PFSK-1 (cell line): ENCODE measurements around the gene FAM228B.

Source experiments
- FOXP2 ChIP-seq: optimal IDR thresholded peaks from 2 replicates; pipeline ENCODE3; 2011; ENCODE audit warnings: borderline replicate concordance, control low read depth, inconsistent platforms; ENCODE audit not compliant: insufficient read depth; ENCODE audit errors: extremely low read length, extremely low read depth
- POLR2AphosphoS5 ChIP-seq: IDR thresholded peaks from 2 replicates; pipeline ENCODE4 v1.6.1; 2012; ENCODE audit warnings: low read depth, mild to moderate bottlenecking, control low read depth, low read length, moderate library complexity
- SIN3A ChIP-seq: IDR thresholded peaks from 2 replicates; pipeline ENCODE4 v1.6.1; 2012; ENCODE audit warnings: mild to moderate bottlenecking, low read length, moderate library complexity, borderline replicate concordance; ENCODE audit not compliant: insufficient read depth
- TAF1 ChIP-seq: IDR thresholded peaks from 2 replicates; pipeline ENCODE4 v1.6.1; 2012; ENCODE audit warnings: low read length, control low read depth, borderline replicate concordance; ENCODE audit not compliant: insufficient read depth
- TF ChIP-seq, protein P1 (sequence below), 2 experiments: IDR thresholded peaks; 2 replicates each; pipeline versions ENCODE4 v1.6.1 to v1.8.0; 2011 to 2012; ENCODE audit warnings: low read depth in 2 of 2, low read length in 2 of 2, control low read depth in 1 of 2, inconsistent platforms in 1 of 2, mild to moderate bottlenecking in 1 of 2, moderate library complexity in 1 of 2; ENCODE audit not compliant: insufficient read depth in 1 of 2

FAM228B gene

DNA sequence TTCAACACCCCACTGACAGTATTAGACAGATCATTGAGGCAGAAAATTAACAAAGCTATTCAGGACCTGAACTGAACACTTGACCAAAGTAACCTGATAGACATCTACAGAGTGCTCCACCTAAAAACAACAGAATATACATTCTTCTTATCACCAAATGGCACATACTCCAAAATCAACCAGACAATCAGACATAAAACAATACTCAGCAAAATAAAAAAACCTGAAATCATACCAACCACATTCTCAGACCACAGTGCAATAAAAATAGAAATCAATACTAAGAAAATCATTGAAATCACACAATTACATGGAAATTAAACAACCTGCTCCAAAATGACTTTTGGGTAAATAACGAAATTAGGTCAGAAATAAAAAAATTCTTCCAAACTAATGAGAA is 15.9 kb upstream of the FAM228B start:
- TF ChIP-seq, protein P1, sequence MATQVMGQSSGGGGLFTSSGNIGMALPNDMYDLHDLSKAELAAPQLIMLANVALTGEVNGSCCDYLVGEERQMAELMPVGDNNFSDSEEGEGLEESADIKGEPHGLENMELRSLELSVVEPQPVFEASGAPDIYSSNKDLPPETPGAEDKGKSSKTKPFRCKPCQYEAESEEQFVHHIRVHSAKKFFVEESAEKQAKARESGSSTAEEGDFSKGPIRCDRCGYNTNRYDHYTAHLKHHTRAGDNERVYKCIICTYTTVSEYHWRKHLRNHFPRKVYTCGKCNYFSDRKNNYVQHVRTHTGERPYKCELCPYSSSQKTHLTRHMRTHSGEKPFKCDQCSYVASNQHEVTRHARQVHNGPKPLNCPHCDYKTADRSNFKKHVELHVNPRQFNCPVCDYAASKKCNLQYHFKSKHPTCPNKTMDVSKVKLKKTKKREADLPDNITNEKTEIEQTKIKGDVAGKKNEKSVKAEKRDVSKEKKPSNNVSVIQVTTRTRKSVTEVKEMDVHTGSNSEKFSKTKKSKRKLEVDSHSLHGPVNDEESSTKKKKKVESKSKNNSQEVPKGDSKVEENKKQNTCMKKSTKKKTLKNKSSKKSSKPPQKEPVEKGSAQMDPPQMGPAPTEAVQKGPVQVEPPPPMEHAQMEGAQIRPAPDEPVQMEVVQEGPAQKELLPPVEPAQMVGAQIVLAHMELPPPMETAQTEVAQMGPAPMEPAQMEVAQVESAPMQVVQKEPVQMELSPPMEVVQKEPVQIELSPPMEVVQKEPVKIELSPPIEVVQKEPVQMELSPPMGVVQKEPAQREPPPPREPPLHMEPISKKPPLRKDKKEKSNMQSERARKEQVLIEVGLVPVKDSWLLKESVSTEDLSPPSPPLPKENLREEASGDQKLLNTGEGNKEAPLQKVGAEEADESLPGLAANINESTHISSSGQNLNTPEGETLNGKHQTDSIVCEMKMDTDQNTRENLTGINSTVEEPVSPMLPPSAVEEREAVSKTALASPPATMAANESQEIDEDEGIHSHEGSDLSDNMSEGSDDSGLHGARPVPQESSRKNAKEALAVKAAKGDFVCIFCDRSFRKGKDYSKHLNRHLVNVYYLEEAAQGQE (IDR thresholded peaks at IDR 0.05; ENCODE audit: insufficient read depth in 1 of 2, low read depth in 2 of 2, low read length in 2 of 2) = no peak
- TF ChIP-seq SIN3A = no peak
- TF ChIP-seq POLR2AphosphoS5 = no peak
- TF ChIP-seq TAF1 = no peak
- no peak for TF ChIP-seq FOXP2

DNA sequence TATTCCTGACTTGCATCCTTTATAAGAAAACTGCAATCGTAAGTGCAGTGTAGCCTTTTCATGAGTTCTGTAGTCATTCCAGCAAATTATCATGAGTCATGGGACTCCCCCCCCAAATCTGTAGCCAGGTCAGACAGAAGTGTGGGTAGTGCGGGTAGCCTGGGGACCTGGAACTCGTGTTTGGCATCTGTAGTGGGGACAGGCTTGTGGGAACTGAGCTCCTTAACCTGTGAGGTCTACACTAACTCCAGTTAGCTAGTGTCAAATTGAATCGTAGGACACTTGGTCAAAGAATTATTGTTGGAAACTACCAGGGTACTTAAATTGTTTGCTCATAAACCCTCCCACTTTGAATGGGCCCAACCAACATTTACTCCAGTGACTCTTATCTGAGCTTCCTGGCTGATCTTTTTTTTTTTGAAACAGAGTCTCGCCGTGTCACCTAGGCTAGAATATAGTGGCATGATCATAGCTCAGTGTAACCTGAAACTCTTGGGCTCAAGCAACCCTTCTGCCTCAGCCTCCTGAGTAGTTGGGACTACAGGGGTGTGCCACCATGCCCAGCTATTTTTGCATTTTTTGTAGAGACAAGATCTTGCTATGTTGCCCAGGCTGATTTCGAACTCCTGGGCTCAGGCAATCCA is 12.5 kb upstream of the FAM228B start:
- TF ChIP-seq FOXP2 (no peak), POLR2AphosphoS5 (no peak), SIN3A (no peak), TAF1 (no peak)
- TF ChIP-seq, protein P1 (IDR thresholded peaks at IDR 0.05; ENCODE audit: insufficient read depth in 1 of 2, low read depth in 2 of 2, low read length in 2 of 2) = no peak

DNA sequence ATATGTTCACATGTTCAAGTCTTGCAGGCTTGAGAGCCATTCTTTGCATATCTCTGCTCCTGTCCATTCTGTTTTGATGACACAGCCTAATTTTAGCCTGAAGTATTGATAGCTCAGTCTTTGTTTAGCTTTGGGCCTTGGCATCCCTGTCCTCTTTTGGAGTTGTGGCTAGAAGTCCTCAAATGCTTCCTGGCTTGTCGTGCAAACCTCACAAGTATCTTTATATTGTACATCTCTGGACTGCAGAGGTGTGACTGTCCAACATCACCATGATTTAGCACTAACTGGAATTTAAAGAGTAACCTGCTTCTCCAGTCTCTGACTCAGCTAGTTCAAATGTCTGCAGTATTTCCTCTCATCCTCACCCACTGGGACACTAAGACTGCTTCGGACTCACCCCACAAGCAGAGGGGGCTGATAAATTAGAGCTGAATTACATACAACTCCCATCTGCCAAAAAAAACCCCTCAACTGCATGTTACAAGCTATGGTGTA is 11.8 kb upstream of the FAM228B start:
- TF ChIP-seq TAF1 = no peak
- no peak for TF ChIP-seq FOXP2
- no peak for TF ChIP-seq POLR2AphosphoS5
- TF ChIP-seq, protein P1 (IDR thresholded peaks at IDR 0.05; ENCODE audit: insufficient read depth in 1 of 2, low read depth in 2 of 2, low read length in 2 of 2) = no peak
- TF ChIP-seq SIN3A = no peak

DNA sequence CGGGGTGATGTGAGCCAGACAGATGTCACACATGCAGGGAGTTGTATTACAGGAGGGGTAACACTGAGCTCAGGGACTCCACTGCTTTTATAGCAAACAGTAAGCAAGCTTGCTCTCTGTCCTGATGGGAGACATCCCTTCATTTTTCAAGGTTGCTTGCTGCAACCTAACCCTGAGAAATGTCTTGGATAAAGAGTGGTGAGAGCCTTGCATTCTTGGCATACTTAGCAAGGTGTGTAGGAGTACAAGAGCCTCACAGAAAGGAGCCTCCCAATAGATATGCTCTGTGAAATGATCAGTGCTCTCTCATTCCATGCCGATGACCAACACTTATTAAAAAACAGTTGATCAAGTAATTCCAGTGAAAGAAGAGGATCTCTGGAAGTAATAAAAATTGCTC is 8.2 kb upstream of the FAM228B start:
- TF ChIP-seq FOXP2 (no peak), TAF1 (no peak), SIN3A (no peak), POLR2AphosphoS5 (no peak)
- TF ChIP-seq, protein P1 (IDR thresholded peaks at IDR 0.05; ENCODE audit: insufficient read depth in 1 of 2, low read depth in 2 of 2, low read length in 2 of 2) = no peak

DNA sequence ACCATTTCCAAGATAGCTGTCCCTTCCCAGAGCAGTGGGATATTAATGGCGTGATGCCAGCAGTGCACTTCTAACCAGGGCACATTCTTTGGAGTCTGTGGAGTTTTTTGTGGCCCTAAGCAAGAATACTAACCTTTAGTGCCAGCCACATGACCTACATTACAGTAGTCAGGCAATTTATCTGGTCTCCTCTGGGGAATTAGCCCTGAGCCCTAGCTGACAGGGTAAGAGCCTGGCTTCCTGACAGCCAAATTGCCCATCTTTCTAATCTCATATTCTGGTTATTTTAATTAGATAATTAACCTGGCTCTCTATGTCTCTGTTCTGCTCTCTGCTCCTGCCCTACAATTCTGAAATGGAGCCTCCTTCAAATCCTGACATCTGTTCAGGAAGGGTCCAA is 5.4 kb upstream of the FAM228B start:
- TF ChIP-seq FOXP2 = no peak
